ENCODE data around the gene RPA1.

The RPA1 gene

DNA sequence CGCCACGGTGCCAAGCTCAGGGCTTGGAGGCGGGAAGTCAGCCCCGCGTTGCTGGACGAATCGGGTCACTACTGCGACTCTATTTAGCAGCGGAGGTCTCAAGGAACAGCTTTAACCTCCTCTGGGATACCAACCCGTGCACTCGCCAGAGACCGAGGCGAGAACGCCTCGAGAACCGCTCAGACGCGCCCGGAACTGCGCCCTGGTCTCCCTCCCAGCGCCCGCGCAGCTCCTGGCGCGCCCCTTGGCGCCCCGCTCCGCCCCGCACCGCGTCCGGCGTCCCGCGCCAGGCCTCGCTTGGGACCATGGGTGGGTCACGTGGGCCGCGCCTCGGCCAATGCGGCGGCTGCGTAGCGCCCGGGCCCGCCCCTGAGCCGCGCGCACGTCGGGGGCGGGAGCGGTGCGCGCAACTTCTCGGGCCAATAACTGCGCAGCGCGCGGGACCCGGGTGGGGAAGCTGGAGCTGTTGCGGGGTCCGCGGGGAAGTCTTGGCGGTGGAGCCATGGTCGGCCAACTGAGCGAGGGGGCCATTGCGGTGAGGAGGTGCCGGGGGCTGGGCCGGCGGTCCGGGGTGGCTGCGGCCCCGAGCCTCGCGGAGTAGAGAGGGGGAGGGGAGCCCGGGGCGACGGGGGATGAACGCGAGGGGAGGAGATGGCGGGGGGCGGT is at the start of gene RPA1, which contains the start of gene SMYD4:
Gene RPA1, plus strand, starts transcription at position 414 of the 666 bp plus-strand sequence. Its CDS starts 89 bp downstream, at position 503.
Gene SMYD4, minus strand, starts transcription at position 311 of the 666 bp plus-strand sequence. CDS start 1,908 bp downstream, outside the sequence.
- TF ChIP-seq, protein P1, sequence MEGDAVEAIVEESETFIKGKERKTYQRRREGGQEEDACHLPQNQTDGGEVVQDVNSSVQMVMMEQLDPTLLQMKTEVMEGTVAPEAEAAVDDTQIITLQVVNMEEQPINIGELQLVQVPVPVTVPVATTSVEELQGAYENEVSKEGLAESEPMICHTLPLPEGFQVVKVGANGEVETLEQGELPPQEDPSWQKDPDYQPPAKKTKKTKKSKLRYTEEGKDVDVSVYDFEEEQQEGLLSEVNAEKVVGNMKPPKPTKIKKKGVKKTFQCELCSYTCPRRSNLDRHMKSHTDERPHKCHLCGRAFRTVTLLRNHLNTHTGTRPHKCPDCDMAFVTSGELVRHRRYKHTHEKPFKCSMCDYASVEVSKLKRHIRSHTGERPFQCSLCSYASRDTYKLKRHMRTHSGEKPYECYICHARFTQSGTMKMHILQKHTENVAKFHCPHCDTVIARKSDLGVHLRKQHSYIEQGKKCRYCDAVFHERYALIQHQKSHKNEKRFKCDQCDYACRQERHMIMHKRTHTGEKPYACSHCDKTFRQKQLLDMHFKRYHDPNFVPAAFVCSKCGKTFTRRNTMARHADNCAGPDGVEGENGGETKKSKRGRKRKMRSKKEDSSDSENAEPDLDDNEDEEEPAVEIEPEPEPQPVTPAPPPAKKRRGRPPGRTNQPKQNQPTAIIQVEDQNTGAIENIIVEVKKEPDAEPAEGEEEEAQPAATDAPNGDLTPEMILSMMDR (IDR thresholded peaks at IDR 0.05) = no peak

- TF ChIP-seq, protein P1 (IDR thresholded peaks at IDR 0.05) = no peak
Observed at GRCh38 chr17:1782171-1782567, 47.6 kb upstream of the RPA1 start.

- TF ChIP-seq, protein P1 (IDR thresholded peaks at IDR 0.05) = no peak
Observed at GRCh38 chr17:1783271-1783670, 46.5 kb upstream of the RPA1 start.

- TF ChIP-seq, protein P1 (IDR thresholded peaks at IDR 0.05) = no peak; the same call in 1 of the 2 replicates
Observed at GRCh38 chr17:1783834-1784611, 45.8 kb upstream of the RPA1 start.

DNA sequence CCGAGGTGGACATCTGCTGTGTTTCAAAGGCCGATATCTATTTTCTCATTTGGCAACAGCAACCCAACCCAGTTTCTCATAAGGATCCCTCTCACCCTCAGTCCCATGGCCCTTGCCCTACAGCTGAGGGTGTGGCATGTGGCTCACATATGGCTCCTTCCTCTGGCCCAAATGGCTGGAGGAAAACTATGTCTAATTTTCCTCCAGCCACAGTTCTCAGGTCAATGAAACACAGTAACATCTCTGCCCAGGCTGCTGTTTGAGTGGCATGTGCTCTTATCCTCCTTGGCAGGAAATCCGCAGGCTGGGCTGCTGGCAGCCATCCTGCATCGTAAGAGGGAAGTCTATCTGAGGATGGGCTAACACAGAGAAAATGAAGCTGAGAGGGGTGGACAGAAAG is 43.9 kb upstream of the RPA1 start:
- TF ChIP-seq, protein P1 (IDR thresholded peaks at IDR 0.05) = no peak

DNA sequence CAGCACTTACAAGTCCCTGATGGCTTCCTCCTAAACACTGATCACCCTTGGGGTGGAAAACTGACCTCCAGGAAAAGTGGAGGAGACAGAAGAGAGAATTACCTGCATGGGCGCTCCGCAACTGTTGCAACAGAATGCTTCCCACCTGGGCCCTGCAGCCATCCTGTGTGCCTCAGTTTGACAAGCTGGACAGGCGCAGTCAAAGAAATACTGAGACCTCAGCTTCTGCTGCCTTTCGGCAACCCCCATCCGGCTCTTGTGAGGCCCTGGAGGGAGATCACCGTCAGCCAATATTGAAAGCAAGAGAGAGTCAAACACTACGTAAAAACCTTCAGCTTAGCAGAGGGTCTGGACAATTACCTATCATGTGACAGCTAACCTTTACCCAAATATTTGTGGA is 43.1 kb upstream of the RPA1 start:
- TF ChIP-seq, protein P1 (IDR thresholded peaks at IDR 0.05) = no peak

DNA sequence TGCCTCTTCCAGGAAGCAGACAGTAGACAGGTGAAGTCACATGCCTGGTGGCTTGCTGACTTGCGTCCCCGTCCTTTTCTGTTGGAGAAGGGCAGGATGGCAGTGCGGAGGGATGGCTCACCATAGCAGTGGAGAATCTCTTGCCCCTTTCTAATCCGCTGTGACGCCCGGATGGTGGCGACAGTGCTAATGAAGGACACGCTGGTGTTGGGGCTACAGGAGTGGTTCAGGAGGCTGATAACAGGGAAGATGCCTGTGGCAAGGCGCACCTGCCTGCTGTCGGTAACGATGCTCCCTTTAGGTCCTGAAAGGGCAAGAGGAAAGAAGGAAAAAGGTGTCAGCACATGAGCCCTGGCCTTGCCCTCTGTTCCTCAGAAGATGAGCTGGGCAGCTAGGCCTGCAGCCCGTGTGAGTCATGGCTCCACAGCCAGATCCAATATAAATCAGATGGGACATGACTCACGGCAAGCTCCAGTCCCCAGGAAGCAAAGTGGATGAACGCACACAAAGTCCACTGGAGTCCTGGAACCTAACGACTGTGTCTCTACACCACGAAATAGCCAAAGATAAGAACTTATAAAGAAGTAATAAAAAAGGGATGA is 42.4 kb upstream of the RPA1 start:
- TF ChIP-seq, protein P1 (IDR thresholded peaks at IDR 0.05) = no peak
